ENCODE data around the gene KRT73. TPM values are rescaled to one million over a fixed set of nuclear protein-coding genes. Genes with fewer than 3 reads are reported as not detected.

The KRT73 gene
- total RNA-seq, 4 donors from 2014 or later, result 3.0 to 15.3 (median 6.0) TPM

- DNase-seq (ENCODE audit: low spot score in 2 of 2), result peak in 1 of 2 donors; percentile 77
- H3K4me3 ChIP-seq (ENCODE audit: low read depth, poor library complexity, severe bottlenecking), result no peak overlapping the region
- intact Hi-C loops (cut with DNase I; ENCODE audit: low total_unique reads), result loop anchor here (5.0 kb wide), 2 partner anchors 288 to 303 kb away; no protein-coding TSS in a partner anchor
- TF ChIP-seq CTCF (IDR thresholded peaks at IDR 0.05) (no peak), POLR2A (IDR thresholded peaks at IDR 0.05) (no peak)
- WGBS, 2 donors, result 59 to 69% methylated on average over 10 of the region's 10 CpGs
These were observed 38.6 kb downstream of the KRT73 start for GRCh38 chr12:52579468-52580465.

GRCh38 chr12:52578469-52578868, 39.9 kb downstream of the KRT73 start:
- 48 to 58% methylated on average over 3 of the region's 3 CpGs for WGBS, 2 donors
- no peak for DNase-seq (ENCODE audit: low spot score in 2 of 2)
- H3K4me3 ChIP-seq (ENCODE audit: low read depth, poor library complexity, severe bottlenecking), result no peak overlapping the region
- TF ChIP-seq CTCF (IDR thresholded peaks at IDR 0.05) (no peak), POLR2A (IDR thresholded peaks at IDR 0.05) (no peak)
- intact Hi-C loops (cut with DNase I; ENCODE audit: low total_unique reads), result loop anchor here (5.0 kb wide), 1 partner anchor 289 kb away; no protein-coding TSS in a partner anchor

GRCh38 chr12:52577316-52577715, 41.0 kb downstream of the KRT73 start:
- no peak overlapping the region for H3K4me3 ChIP-seq (ENCODE audit: low read depth, poor library complexity, severe bottlenecking)
- intact Hi-C loops (cut with DNase I; ENCODE audit: low total_unique reads), result loop anchor here (5.0 kb wide), 1 partner anchor 290 kb away; no protein-coding TSS in a partner anchor
- 94 to 95% methylated on average over 8 of the region's 8 CpGs for WGBS, 2 donors
- DNase-seq (ENCODE audit: low spot score in 2 of 2), result no peak
- TF ChIP-seq CTCF (IDR thresholded peaks at IDR 0.05) (no peak), POLR2A (IDR thresholded peaks at IDR 0.05) (no peak)

GRCh38 chr12:52575948-52576347, 42.4 kb downstream of the KRT73 start:
- 90 to 98% methylated on average over 3 of the region's 3 CpGs for WGBS, 2 donors
- TF ChIP-seq CTCF (IDR thresholded peaks at IDR 0.05) (no peak), POLR2A (IDR thresholded peaks at IDR 0.05) (no peak)
- H3K4me3 ChIP-seq (ENCODE audit: low read depth, poor library complexity, severe bottlenecking), result no peak overlapping the region
- intact Hi-C loops (cut with DNase I; ENCODE audit: low total_unique reads), result loop anchor here (5.0 kb wide), 1 partner anchor 291 kb away; no protein-coding TSS in a partner anchor
- DNase-seq (ENCODE audit: low spot score in 2 of 2), result no peak

- 89% methylated on average over 9 of the region's 9 CpGs for WGBS, 2 donors
- no peak overlapping the region for H3K4me3 ChIP-seq (ENCODE audit: low read depth, poor library complexity, severe bottlenecking)
- intact Hi-C loops (cut with DNase I; ENCODE audit: low total_unique reads), result loop anchor here (5.0 kb wide), 1 partner anchor 292 kb away; no protein-coding TSS in a partner anchor
- no peak for DNase-seq (ENCODE audit: low spot score in 2 of 2)
- TF ChIP-seq CTCF (IDR thresholded peaks at IDR 0.05) (no peak), POLR2A (IDR thresholded peaks at IDR 0.05) (no peak)
These were observed 43.1 kb downstream of the KRT73 start for GRCh38 chr12:52575256-52575655.
